ENCODE results near the gene ABCC11. TPM values are rescaled to one million over a fixed set of nuclear protein-coding genes. Genes with fewer than 3 reads are reported as not detected.

ABCC11 gene
- total and polyA plus RNA-seq, 2 of the 13 experiments (the other 11 are each of a cell fraction or from before 2014, with no cell fraction given): 1.0 to 1.4 TPM

- peak; percentile 98; the same call in 1 of the 2 replicates for TF ChIP-seq FOXO4 (CRISPR knock-in tag; conservative IDR thresholded peaks at IDR 0.05)
- no peak for TF ChIP-seq ZNF549 (CRISPR knock-in tag; IDR thresholded peaks at IDR 0.05)
- no peak for TF ChIP-seq JUNB (CRISPR knock-in tag; IDR thresholded peaks at IDR 0.05; ENCODE audit: borderline replicate concordance)
- peak; percentile 20; the same call in 1 of the 2 replicates for TF ChIP-seq RAD21 (CRISPR knock-in tag; IDR thresholded peaks at IDR 0.05)
- TF ChIP-seq ZNF614 (CRISPR knock-in tag; IDR thresholded peaks at IDR 0.05; ENCODE audit: borderline replicate concordance): peak; percentile 93
- peak; percentile 86 for TF ChIP-seq HMG20B (CRISPR knock-in tag; conservative IDR thresholded peaks at IDR 0.05)
- TF ChIP-seq DR1 (CRISPR knock-in tag; IDR thresholded peaks at IDR 0.05): peak; percentile 69; the same call in 1 of the 2 replicates
- TF ChIP-seq MAFG (CRISPR knock-in tag; IDR thresholded peaks at IDR 0.05): no peak
- peak; percentile 89 for TF ChIP-seq ZNF232 (CRISPR knock-in tag; IDR thresholded peaks at IDR 0.05; ENCODE audit: borderline replicate concordance)
- TF ChIP-seq POLR2AphosphoS5 (IDR thresholded peaks at IDR 0.05; ENCODE audit: low read depth, low read length): peak; percentile 83
- no peak for TF ChIP-seq RBM22 (optimal IDR thresholded peaks at IDR 0.05; ENCODE audit: low read length)
- no peak for TF ChIP-seq ATF5 (CRISPR knock-in tag; IDR thresholded peaks at IDR 0.05; ENCODE audit: low read depth)
- no peak; the same call in 1 of the 2 replicates for TF ChIP-seq NFIC (IDR thresholded peaks at IDR 0.05; ENCODE audit: low read length)
- TF ChIP-seq ZNF432 (CRISPR knock-in tag; IDR thresholded peaks at IDR 0.05; ENCODE audit: borderline replicate concordance): no peak
- peak; percentile 47; the same call in 1 of the 2 replicates for TF ChIP-seq AKAP8 (CRISPR knock-in tag; IDR thresholded peaks at IDR 0.05)
- no peak for TF ChIP-seq GTF2F1 (IDR thresholded peaks at IDR 0.05; ENCODE audit: low read length)
- TF ChIP-seq LCORL (IDR thresholded peaks at IDR 0.05): no peak
- no peak for TF ChIP-seq LCORL (CRISPR knock-in tag; IDR thresholded peaks at IDR 0.05)
- peak; percentile 98 for TF ChIP-seq ELF1 (CRISPR knock-in tag; IDR thresholded peaks at IDR 0.05)
- TF ChIP-seq HMGXB4 (CRISPR knock-in tag; IDR thresholded peaks at IDR 0.05; ENCODE audit: borderline replicate concordance in 1 of 2, low read depth in 1 of 2): peak; percentile 94 to 96
- TF ChIP-seq ASH2L (IDR thresholded peaks at IDR 0.05; ENCODE audit: insufficient read length, low read depth, low read length): peak; percentile 98
- TF ChIP-seq MZF1 (CRISPR knock-in tag; IDR thresholded peaks at IDR 0.05; ENCODE audit: borderline replicate concordance): no peak
- TF ChIP-seq PATZ1 (CRISPR knock-in tag; IDR thresholded peaks at IDR 0.05): peak; percentile 92
- TF ChIP-seq NCOR1 (IDR thresholded peaks at IDR 0.05; ENCODE audit: borderline replicate concordance, low read length): no peak
- TF ChIP-seq ZNF460 (CRISPR knock-in tag; IDR thresholded peaks at IDR 0.05; ENCODE audit: borderline replicate concordance): no peak; the same call in 1 of the 2 replicates
Measured at GRCh38 chr16:48244080-48244862, 3.1 kb downstream of the ABCC11 start, which contains the start of gene LONP2 (continued).

All from HepG2 (cell line).